Thoracic aorta (tissue), 2 donors: ENCODE data around the gene ZNFX1. TPM values are rescaled to one million over a fixed set of nuclear protein-coding genes. Genes with fewer than 3 reads are reported as not detected.

Experiments
- ATAC-seq: fragments of 150-250 bp; one replicate; pipeline ENCODE4 v1.8.0; 2017; ENCODE audit warnings: low read depth; ENCODE audit not compliant: insufficient number of reproducible peaks, low FRiP score
- DNase-seq: peaks from one replicate; pipeline ENCODE4 v3.0.0-alpha.2; 2020; ENCODE audit warnings: low spot score
- H3K27ac ChIP-seq, 2 donors: fragments of 200-600 bp; sonication (generic); 1 replicate in 1 of 2; 2 replicates in 1 of 2; pipeline ENCODE4 v1.5.1; 2016; ENCODE audit warnings: mild to moderate bottlenecking in 2 of 2, moderate library complexity in 2 of 2
- H3K27me3 ChIP-seq: fragments of 200-600 bp; sonication (generic); replicated peaks from 2 replicates; pipeline ENCODE4 v1.6.0; 2016; ENCODE audit warnings: mild to moderate bottlenecking; ENCODE audit not compliant: insufficient read depth
- H3K36me3 ChIP-seq: fragments of 200-600 bp; sonication (generic); one replicate; pipeline ENCODE4 v1.5.1; 2016
- H3K4me1 ChIP-seq, 2 donors: fragments of 200-600 bp; sonication (generic); 1 replicate in 1 of 2; 2 replicates in 1 of 2; pipeline versions ENCODE4 v1.5.1 to v1.6.0; 2016; ENCODE audit warnings: low read depth in 2 of 2, mild to moderate bottlenecking in 1 of 2; ENCODE audit not compliant: control insufficient read depth in 1 of 2
- H3K4me3 ChIP-seq: fragments of 200-600 bp; sonication (generic); 2 replicates; pipeline ENCODE4 v1.5.1; 2016; ENCODE audit warnings: mild to moderate bottlenecking
- H3K9me3 ChIP-seq: fragments of 200-600 bp; sonication (generic); 2 replicates; pipeline ENCODE4 v1.5.1; 2016
- total RNA-seq, 2 donors: library from RNA; depleted of rRNA; stranded (reverse); fragments of >200 nt; gene quantifications; one replicate each; pipeline versions ENCODE4 v1.1.0 to v1.2.3, GENCODE V29; 2016
- TF ChIP-seq, protein P1 (sequence below): fragments of 200-600 bp; sonication (generic); IDR thresholded peaks from one replicate; pipeline ENCODE4 v1.5.1; 2019; ENCODE audit warnings: antibody characterized with exemption

The ZNFX1 gene
- total RNA-seq, 2 donors from 2014 or later, result 65.3 to 74.7 TPM

DNA sequence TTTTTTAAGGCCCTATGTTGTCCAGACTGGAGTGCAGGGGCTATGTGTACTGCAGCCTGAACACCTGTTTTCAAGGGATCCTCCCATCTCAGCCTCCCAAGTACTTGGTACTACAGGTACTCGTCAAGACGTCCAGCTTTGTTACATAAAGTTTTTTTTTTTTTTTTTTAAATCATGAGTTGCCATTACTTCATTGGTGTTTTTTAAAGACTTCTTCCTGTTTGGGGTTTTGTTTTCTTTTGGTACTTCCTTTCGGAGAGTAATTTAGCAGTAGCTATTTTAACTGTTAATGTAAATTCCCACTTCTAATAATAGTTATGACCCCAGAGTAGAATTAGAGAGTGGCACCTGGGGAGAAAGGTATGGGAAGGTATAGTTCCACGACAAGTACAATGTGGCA, 10.5 kb downstream of the ZNFX1 start:
- H3K9me3 ChIP-seq, result no peaks in the 10 kb centered on the region
- peak overlapping the region; percentile 41 for H3K4me3 ChIP-seq
- H3K27ac ChIP-seq, result no peak overlapping the region
- ATAC-seq, result no peak
- H3K27me3 ChIP-seq, result no peaks in the 10 kb centered on the region
- peaks cover 16 to 49% of the 10 kb centered on the region in 2 donors for H3K4me1 ChIP-seq
- H3K36me3 ChIP-seq, result peaks cover 50% of the 10 kb centered on the region
- TF ChIP-seq, protein P1, sequence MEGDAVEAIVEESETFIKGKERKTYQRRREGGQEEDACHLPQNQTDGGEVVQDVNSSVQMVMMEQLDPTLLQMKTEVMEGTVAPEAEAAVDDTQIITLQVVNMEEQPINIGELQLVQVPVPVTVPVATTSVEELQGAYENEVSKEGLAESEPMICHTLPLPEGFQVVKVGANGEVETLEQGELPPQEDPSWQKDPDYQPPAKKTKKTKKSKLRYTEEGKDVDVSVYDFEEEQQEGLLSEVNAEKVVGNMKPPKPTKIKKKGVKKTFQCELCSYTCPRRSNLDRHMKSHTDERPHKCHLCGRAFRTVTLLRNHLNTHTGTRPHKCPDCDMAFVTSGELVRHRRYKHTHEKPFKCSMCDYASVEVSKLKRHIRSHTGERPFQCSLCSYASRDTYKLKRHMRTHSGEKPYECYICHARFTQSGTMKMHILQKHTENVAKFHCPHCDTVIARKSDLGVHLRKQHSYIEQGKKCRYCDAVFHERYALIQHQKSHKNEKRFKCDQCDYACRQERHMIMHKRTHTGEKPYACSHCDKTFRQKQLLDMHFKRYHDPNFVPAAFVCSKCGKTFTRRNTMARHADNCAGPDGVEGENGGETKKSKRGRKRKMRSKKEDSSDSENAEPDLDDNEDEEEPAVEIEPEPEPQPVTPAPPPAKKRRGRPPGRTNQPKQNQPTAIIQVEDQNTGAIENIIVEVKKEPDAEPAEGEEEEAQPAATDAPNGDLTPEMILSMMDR, result no peak
- DNase-seq, result no peak

DNA sequence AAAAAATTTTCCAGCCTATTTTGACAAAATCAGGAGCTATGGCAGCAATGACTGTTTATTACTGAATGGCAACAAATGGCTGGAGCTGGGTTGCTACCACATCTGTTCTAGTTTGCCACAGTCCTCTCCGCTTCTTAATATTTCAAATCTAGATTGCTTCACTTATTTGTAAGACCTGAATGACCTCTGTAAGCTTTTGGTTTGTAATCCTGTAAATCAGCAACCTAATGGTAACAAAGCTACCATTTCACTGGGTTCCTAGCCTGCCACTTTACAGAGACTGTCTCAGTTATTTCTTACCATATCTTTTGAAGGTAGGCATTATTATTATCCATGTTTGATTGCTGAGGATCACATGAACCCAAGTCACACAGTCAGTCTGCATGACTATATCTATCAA, 15.4 kb downstream of the ZNFX1 start:
- no peak overlapping the region for H3K4me3 ChIP-seq
- H3K4me1 ChIP-seq, result peaks cover 5 to 9% of the 10 kb centered on the region in 2 donors
- H3K27me3 ChIP-seq, result no peaks in the 10 kb centered on the region
- no peaks in the 10 kb centered on the region for H3K9me3 ChIP-seq
- H3K36me3 ChIP-seq, result peaks cover 74% of the 10 kb centered on the region
- H3K27ac ChIP-seq, result no peak overlapping the region
- no peak for ATAC-seq
- no peak for DNase-seq
- TF ChIP-seq, protein P1, result no peak

DNA sequence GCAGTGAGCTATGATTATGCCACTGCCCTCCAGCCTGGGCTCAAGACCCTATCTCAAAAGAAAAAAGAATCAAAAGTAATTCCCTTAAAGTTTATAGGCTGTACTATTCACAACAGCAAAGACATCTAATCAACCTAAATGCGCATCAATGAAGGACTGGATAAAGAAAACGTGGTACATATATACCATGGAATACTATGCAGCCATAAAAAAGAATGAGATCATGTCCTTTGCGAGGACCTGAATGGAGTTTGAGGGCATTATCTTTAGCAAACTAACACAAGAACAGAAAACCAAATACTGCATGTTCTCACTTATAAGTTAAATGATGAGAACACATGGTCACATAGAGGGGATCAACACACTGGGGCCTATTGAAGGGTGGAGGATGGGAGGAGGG, 16.7 kb downstream of the ZNFX1 start:
- H3K4me1 ChIP-seq, result no peaks in the 10 kb centered on the region
- no peak overlapping the region for H3K27ac ChIP-seq
- no peak for ATAC-seq
- H3K4me3 ChIP-seq, result no peak overlapping the region
- TF ChIP-seq, protein P1, result no peak
- H3K9me3 ChIP-seq, result no peaks in the 10 kb centered on the region
- peaks cover 86% of the 10 kb centered on the region for H3K36me3 ChIP-seq
- H3K27me3 ChIP-seq, result no peaks in the 10 kb centered on the region
- no peak for DNase-seq

DNA sequence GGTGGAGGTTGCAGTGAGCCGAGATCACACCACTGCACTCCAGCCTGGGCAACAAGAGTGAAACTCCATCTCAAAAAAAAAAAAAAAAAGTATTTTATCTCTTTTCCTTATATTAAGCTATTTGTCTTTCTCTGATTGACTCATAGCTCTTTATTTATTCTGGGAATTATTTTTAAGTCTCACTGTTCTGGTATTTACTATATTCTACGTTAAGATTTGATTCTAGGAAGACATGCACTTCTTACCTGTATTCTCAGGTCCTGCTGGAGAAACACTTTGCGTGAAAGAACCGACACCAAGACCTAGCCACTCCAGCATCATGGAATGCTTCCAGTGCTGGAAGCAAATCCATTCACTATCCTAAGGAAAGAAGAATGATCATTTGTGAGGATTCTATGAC, 17.6 kb downstream of the ZNFX1 start:
- DNase-seq (no peak), ATAC-seq (no peak)
- H3K4me1 ChIP-seq, result no peaks in the 10 kb centered on the region
- H3K27me3 ChIP-seq, result no peaks in the 10 kb centered on the region
- peaks cover 91% of the 10 kb centered on the region for H3K36me3 ChIP-seq
- H3K27ac ChIP-seq, result no peak overlapping the region
- H3K4me3 ChIP-seq, result no peak overlapping the region
- TF ChIP-seq, protein P1, result no peak
- no peaks in the 10 kb centered on the region for H3K9me3 ChIP-seq

DNA sequence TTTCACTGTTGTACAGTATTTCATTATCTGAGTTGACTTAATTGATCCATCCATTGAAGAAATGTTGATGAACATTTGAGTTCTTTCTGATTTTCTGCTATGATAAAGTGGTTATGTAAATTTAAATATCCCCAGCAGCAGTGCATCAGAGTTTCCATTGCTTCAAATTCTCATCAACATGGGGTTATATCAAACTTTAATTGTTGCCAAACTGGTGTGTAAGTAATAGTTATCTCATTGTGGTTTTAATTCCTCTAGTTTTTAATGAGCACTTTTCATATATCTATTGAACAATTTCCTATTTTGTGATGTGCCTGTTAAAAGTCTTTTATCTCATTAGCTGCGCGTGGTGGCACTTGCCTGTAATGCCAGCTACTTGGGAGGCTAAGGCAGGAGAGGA, 18.1 kb downstream of the ZNFX1 start:
- TF ChIP-seq, protein P1, result no peak
- Histone ChIP-seq H3K36me3 (peaks cover 92% of the 10 kb centered on the region), H3K27me3 (no peaks in the 10 kb centered on the region), H3K9me3 (no peaks in the 10 kb centered on the region), H3K4me3 (no peak overlapping the region), H3K4me1 (no peaks in the 10 kb centered on the region), H3K27ac (no peak overlapping the region)
- ATAC-seq (no peak), DNase-seq (no peak)
